ENCODE data around the gene SLC7A11.

DNA sequence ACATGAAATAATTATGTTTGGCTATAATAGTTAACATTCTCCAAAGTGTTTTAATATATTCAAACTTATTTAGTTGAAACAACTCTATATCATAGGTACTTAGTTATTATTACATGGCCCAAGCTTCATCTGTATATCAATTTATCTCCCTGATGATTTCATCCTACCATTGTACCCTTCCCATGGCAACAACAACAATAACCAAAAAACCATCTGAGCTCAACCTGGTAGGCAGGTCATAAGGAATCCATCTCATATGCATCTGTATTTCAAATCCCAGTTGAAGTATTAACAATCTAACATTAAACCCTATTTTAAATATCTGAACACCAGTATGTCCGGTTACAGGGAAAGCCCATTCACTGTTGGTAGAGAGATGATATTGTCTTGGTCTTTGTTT, 33.1 kb upstream of the SLC7A11 start:
- TF ChIP-seq, protein P1, sequence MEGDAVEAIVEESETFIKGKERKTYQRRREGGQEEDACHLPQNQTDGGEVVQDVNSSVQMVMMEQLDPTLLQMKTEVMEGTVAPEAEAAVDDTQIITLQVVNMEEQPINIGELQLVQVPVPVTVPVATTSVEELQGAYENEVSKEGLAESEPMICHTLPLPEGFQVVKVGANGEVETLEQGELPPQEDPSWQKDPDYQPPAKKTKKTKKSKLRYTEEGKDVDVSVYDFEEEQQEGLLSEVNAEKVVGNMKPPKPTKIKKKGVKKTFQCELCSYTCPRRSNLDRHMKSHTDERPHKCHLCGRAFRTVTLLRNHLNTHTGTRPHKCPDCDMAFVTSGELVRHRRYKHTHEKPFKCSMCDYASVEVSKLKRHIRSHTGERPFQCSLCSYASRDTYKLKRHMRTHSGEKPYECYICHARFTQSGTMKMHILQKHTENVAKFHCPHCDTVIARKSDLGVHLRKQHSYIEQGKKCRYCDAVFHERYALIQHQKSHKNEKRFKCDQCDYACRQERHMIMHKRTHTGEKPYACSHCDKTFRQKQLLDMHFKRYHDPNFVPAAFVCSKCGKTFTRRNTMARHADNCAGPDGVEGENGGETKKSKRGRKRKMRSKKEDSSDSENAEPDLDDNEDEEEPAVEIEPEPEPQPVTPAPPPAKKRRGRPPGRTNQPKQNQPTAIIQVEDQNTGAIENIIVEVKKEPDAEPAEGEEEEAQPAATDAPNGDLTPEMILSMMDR (IDR thresholded peaks at IDR 0.05; ENCODE audit: low read length) = no peak
- TF ChIP-seq EZH2 (optimal IDR thresholded peaks at IDR 0.05; ENCODE audit: low read depth, low read length) = no peak

All from MM.1S (cell line).